HepG2 (cell line): Measurements from ENCODE around the gene CAMSAP3. TPM values are rescaled to one million over a fixed set of nuclear protein-coding genes. Genes with fewer than 3 reads are reported as not detected.
A peak's percentile ranks its signal among the peaks of the same experiment; 100 is the strongest.

ENCODE experiments used
- E2F5 ChIP-seq: sonication (generic); formaldehyde crosslinking; conservative IDR thresholded peaks from 2 replicates; pipeline ENCODE4 v1.4.0; 2020; ENCODE audit warnings: missing genetic modification reagents
- HDAC1 ChIP-seq: sonication (generic); formaldehyde crosslinking; IDR thresholded peaks from 2 replicates; pipeline ENCODE4 v1.5.1; 2020; ENCODE audit warnings: mild to moderate bottlenecking, missing genetic modification reagents
- JDP2 ChIP-seq: sonication (generic); formaldehyde crosslinking; IDR thresholded peaks from 2 replicates; pipeline ENCODE4 v1.8.1; 2022; ENCODE audit warnings: missing genetic modification reagents, borderline replicate concordance
- MAFF ChIP-seq: IDR thresholded peaks from 2 replicates; pipeline ENCODE4 v1.6.1; 2011; ENCODE audit warnings: low read depth, low read length, improper control_type of control experiment
- MAZ ChIP-seq, 2 experiments: sonication (generic) in 1 of 2; formaldehyde crosslinking in 1 of 2; IDR thresholded peaks; 2 replicates each; pipeline versions ENCODE4 v1.5.0 to v1.6.1; 2012 to 2020; ENCODE audit warnings: low read depth in 2 of 2, mild to moderate bottlenecking in 2 of 2, borderline replicate concordance in 1 of 2, improper control_type of control experiment in 1 of 2, low read length in 1 of 2, missing genetic modification reagents in 1 of 2, moderate library complexity in 1 of 2
- PTBP1 ChIP-seq: fragments of 200-400 bp; formaldehyde crosslinking; IDR thresholded peaks from 2 replicates; pipeline ENCODE4 v1.6.1; 2018; ENCODE audit warnings: low read length, low read depth; ENCODE audit not compliant: poor library complexity, severe bottlenecking
- TBX3 ChIP-seq: fragments of 450-650 bp; IDR thresholded peaks from 2 replicates; pipeline ENCODE4 v1.6.1; 2017; ENCODE audit warnings: antibody characterized with exemption, mild to moderate bottlenecking, inconsistent platforms, borderline replicate concordance
- ZBED4 ChIP-seq: sonication (generic); formaldehyde crosslinking; IDR thresholded peaks from 2 replicates; pipeline ENCODE4 v1.4.0; 2020; ENCODE audit warnings: missing genetic modification reagents, borderline replicate concordance
- ZNF12 ChIP-seq: sonication (generic); formaldehyde crosslinking; IDR thresholded peaks from 2 replicates; pipeline ENCODE4 v1.5.0; 2020; ENCODE audit warnings: missing genetic modification reagents
- ZNF484 ChIP-seq: sonication (generic); formaldehyde crosslinking; IDR thresholded peaks from 2 replicates; pipeline ENCODE4 v1.5.1; 2020; ENCODE audit warnings: mild to moderate bottlenecking, low read depth, missing genetic modification reagents, borderline replicate concordance
- ZNF7 ChIP-seq: IDR thresholded peaks from 2 replicates; pipeline ENCODE4 v1.6.1; 2016; ENCODE audit warnings: missing biosample characterization, missing genetic modification reagents
- polyA plus RNA-seq, 8 experiments: library from polyadenylated mRNA; depleted of rRNA in 3 of 8; stranded (reverse) in 7 of 8; unstranded in 1 of 8; fragments of >200 nt; fragmentation: Illumina TruSeq in 4 of 8; extraction: Trizol in 4 of 8; gene quantifications; 2 replicates each; pipeline versions ENCODE4 v1.2.1 to v1.2.3, GENCODE V29; 2011 to 2016; ENCODE audit warnings: low read depth in 4 of 8, missing spikeins in 1 of 8, mixed read lengths in 1 of 8; ENCODE audit not compliant: insufficient read depth in 1 of 8
- total RNA-seq, 5 experiments: library from RNA; depleted of rRNA; stranded (reverse); fragments of >200 nt; fragmentation: Illumina TruSeq; extraction: Trizol; gene quantifications; 2 replicates each; pipeline ENCODE4 v1.2.3, GENCODE V29; 2016; ENCODE audit warnings: low read depth in 1 of 5
- TF ChIP-seq, protein P1 (sequence below): IDR thresholded peaks from 2 replicates; pipeline ENCODE4 v1.6.1; 2018; ENCODE audit warnings: missing genetic modification reagents
- TF ChIP-seq, protein P2 (sequence below): sonication (generic); formaldehyde crosslinking; IDR thresholded peaks from 2 replicates; pipeline ENCODE4 v1.4.0; 2020; ENCODE audit warnings: mild to moderate bottlenecking, missing genetic modification reagents
- TF ChIP-seq, protein P3 (sequence below): sonication (generic); formaldehyde crosslinking; IDR thresholded peaks from 2 replicates; pipeline ENCODE4 v1.5.0; 2020; ENCODE audit warnings: mild to moderate bottlenecking, missing genetic modification reagents
- TF ChIP-seq, protein P4 (sequence below): sonication (generic); formaldehyde crosslinking; conservative IDR thresholded peaks from 2 replicates; pipeline ENCODE4 v1.4.0; 2020; ENCODE audit warnings: missing genetic modification reagents

Gene CAMSAP3
- total and polyA plus RNA-seq, 2 of the 13 experiments (the other 11 are each of a cell fraction or from before 2014, with no cell fraction given) = 10.8 to 11.8 TPM

DNA sequence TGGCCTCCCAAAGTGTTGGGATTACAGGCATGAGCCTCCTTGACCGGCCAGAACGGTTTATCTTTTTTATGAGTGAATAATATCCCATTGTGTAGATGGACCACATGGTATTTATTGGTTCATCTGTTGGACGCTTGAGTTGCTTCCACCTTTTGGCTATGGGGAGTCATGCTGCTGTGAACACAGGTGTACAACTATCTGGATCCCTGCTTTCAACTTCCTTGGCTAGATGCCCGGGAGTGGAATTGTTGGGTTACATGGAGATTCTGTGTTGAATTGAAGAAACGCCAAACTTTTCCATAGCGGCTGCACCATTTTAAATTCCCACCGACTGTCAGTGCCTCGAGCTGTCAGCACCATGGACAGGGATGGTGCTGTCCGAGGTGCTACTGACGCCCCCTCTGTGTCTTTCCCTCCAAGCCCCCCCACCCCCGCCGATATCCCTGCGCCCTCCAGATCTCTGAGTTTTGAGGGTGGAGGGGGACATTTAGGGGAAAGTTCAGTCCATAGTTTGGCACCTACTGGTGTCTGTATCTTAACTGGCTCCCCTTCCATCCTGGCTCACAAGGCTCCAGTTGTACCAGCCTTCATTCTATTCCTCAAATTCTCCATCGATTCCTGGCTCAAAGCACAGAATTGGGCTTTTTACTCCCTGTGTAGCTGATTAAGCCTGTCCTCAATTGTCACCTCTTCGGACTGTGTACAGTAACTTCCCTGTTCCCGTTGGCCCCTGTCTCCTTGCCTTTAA is 32.8 kb upstream of the CAMSAP3 start (continued):
- TF ChIP-seq PTBP1 (no peak), ZBED4 (CRISPR knock-in tag) (peak; percentile 98), TBX3 (no peak), HDAC1 (0 out of 2 replicates have a peak, but pooled peaks have one; percentile 31), JDP2 (peak; percentile 84; the same call in 1 of the 2 replicates), MAFF (no peak), MAZ (IDR thresholded peaks at IDR 0.05; ENCODE audit: borderline replicate concordance, low read depth, low read length) (no peak), MAZ (CRISPR knock-in tag; IDR thresholded peaks at IDR 0.05; ENCODE audit: low read depth) (no peak), ZNF484 (CRISPR knock-in tag) (peak; percentile 96; the same call in 1 of the 2 replicates), ZNF12 (CRISPR knock-in tag) (peak; percentile 97), E2F5 (CRISPR knock-in tag) (peak; percentile 96), ZNF7 (CRISPR knock-in tag) (peak; percentile 92)
- TF ChIP-seq, protein P1, sequence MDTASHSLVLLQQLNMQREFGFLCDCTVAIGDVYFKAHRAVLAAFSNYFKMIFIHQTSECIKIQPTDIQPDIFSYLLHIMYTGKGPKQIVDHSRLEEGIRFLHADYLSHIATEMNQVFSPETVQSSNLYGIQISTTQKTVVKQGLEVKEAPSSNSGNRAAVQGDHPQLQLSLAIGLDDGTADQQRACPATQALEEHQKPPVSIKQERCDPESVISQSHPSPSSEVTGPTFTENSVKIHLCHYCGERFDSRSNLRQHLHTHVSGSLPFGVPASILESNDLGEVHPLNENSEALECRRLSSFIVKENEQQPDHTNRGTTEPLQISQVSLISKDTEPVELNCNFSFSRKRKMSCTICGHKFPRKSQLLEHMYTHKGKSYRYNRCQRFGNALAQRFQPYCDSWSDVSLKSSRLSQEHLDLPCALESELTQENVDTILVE (CRISPR knock-in tag) = peak; percentile 99
- TF ChIP-seq, protein P2, sequence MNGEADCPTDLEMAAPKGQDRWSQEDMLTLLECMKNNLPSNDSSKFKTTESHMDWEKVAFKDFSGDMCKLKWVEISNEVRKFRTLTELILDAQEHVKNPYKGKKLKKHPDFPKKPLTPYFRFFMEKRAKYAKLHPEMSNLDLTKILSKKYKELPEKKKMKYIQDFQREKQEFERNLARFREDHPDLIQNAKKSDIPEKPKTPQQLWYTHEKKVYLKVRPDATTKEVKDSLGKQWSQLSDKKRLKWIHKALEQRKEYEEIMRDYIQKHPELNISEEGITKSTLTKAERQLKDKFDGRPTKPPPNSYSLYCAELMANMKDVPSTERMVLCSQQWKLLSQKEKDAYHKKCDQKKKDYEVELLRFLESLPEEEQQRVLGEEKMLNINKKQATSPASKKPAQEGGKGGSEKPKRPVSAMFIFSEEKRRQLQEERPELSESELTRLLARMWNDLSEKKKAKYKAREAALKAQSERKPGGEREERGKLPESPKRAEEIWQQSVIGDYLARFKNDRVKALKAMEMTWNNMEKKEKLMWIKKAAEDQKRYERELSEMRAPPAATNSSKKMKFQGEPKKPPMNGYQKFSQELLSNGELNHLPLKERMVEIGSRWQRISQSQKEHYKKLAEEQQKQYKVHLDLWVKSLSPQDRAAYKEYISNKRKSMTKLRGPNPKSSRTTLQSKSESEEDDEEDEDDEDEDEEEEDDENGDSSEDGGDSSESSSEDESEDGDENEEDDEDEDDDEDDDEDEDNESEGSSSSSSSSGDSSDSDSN (CRISPR knock-in tag) = no peak
- TF ChIP-seq, protein P3, sequence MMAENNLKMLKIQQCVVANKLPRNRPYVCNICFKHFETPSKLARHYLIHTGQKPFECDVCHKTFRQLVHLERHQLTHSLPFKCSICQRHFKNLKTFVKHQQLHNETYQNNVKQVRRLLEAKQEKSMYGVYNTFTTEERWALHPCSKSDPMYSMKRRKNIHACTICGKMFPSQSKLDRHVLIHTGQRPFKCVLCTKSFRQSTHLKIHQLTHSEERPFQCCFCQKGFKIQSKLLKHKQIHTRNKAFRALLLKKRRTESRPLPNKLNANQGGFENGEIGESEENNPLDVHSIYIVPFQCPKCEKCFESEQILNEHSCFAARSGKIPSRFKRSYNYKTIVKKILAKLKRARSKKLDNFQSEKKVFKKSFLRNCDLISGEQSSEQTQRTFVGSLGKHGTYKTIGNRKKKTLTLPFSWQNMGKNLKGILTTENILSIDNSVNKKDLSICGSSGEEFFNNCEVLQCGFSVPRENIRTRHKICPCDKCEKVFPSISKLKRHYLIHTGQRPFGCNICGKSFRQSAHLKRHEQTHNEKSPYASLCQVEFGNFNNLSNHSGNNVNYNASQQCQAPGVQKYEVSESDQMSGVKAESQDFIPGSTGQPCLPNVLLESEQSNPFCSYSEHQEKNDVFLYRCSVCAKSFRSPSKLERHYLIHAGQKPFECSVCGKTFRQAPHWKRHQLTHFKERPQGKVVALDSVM = no peak
- TF ChIP-seq, protein P4, sequence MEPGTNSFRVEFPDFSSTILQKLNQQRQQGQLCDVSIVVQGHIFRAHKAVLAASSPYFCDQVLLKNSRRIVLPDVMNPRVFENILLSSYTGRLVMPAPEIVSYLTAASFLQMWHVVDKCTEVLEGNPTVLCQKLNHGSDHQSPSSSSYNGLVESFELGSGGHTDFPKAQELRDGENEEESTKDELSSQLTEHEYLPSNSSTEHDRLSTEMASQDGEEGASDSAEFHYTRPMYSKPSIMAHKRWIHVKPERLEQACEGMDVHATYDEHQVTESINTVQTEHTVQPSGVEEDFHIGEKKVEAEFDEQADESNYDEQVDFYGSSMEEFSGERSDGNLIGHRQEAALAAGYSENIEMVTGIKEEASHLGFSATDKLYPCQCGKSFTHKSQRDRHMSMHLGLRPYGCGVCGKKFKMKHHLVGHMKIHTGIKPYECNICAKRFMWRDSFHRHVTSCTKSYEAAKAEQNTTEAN (CRISPR knock-in tag) = peak; percentile 97
